NT2/D1 (cell line): Measurements from ENCODE around the gene ARMH1.

Source experiments
- DNase-seq: peaks from one replicate; pipeline ENCODE4 v3.0.0-alpha.2; 2011; ENCODE audit warnings: low read depth, low spot score
- H3K27me3 ChIP-seq: 2 replicates; pipeline ENCODE4 v1.6.0; 2011; ENCODE audit warnings: mild to moderate bottlenecking; ENCODE audit not compliant: insufficient read length, insufficient read depth
- H3K36me3 ChIP-seq: 2 replicates; pipeline ENCODE4 v1.6.1; 2011; ENCODE audit warnings: mild to moderate bottlenecking, low read length, mixed read lengths; ENCODE audit not compliant: insufficient read depth, insufficient read length
- H3K4me1 ChIP-seq: 2 replicates; pipeline ENCODE4 v1.5.1; 2011; ENCODE audit not compliant: insufficient read depth, insufficient read length
- H3K4me3 ChIP-seq: 2 replicates; pipeline ENCODE4 v1.5.1; 2011; ENCODE audit warnings: low read depth; ENCODE audit not compliant: insufficient read length
- H3K9ac ChIP-seq: 2 replicates; pipeline ENCODE4 v1.6.0; 2011; ENCODE audit warnings: low read depth; ENCODE audit not compliant: insufficient read length
- H3K9me3 ChIP-seq: 2 replicates; pipeline ENCODE4 v1.5.1; 2011; ENCODE audit warnings: mild to moderate bottlenecking, low read length; ENCODE audit not compliant: insufficient read depth
- SUZ12 ChIP-seq: IDR thresholded peaks from 2 replicates; pipeline ENCODE4 v1.6.1; 2011; ENCODE audit not compliant: insufficient read length, insufficient read depth; ENCODE audit errors: extremely low read depth
- YY1 ChIP-seq: IDR thresholded peaks from 2 replicates; pipeline ENCODE4 v1.6.1; 2011; ENCODE audit not compliant: insufficient read length, insufficient read depth
- ZNF274 ChIP-seq: IDR thresholded peaks from 2 replicates; pipeline ENCODE4 v1.6.1; 2011; ENCODE audit warnings: mild to moderate bottlenecking, low read depth, low read length

Gene ARMH1

DNA sequence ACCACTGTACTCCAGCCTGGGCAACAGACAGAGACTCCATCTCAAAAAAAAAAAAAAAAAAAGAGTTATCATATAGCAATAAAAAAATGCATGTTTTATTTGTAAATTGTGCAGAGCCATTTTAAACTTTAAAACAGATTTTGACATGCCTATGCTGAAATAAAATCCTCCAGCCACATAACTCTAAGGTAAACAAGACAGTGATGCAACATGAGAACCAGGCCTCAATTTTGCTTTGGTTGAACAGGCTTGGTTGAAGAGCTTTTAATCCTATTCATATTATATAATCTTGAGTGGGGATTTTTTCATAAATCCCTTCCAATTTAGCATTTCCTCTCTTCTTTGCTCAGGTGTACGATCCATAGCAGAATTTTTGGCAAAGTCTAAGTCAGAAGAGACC is 26.1 kb downstream of the ARMH1 start:
- Histone ChIP-seq H3K9me3 (no peaks in the 10 kb centered on the region), H3K4me1 (peaks cover 3% of the 10 kb centered on the region), H3K27me3 (no peaks in the 10 kb centered on the region), H3K36me3 (no peaks in the 10 kb centered on the region), H3K9ac (no peak overlapping the region), H3K4me3 (no peak overlapping the region)
- TF ChIP-seq YY1 (no peak), ZNF274 (no peak), SUZ12 (no peak)
- DNase-seq = no peak

GRCh38 chr1:44701141-44701573 is 26.6 kb downstream of the ARMH1 start:
- Histone ChIP-seq H3K9me3 (no peaks in the 10 kb centered on the region), H3K9ac (no peak overlapping the region), H3K36me3 (no peaks in the 10 kb centered on the region), H3K27me3 (no peaks in the 10 kb centered on the region), H3K4me3 (no peak overlapping the region), H3K4me1 (peaks cover 5% of the 10 kb centered on the region)
- no peak for TF ChIP-seq YY1
- no peak for TF ChIP-seq ZNF274
- TF ChIP-seq SUZ12 = no peak
- no peak for DNase-seq

- no peak for DNase-seq
- H3K4me3 ChIP-seq = no peak overlapping the region
- H3K4me1 ChIP-seq = peaks cover 8% of the 10 kb centered on the region
- no peak for TF ChIP-seq ZNF274
- no peak for TF ChIP-seq YY1
- TF ChIP-seq SUZ12 = no peak
- H3K9ac ChIP-seq = no peak overlapping the region
- peaks cover 5% of the 10 kb centered on the region; the same call in 1 of the 2 replicates for H3K9me3 ChIP-seq
- no peaks in the 10 kb centered on the region for H3K36me3 ChIP-seq
- H3K27me3 ChIP-seq = no peaks in the 10 kb centered on the region
These were observed 31.0 kb downstream of the ARMH1 start for GRCh38 chr1:44705470-44705869.

DNA sequence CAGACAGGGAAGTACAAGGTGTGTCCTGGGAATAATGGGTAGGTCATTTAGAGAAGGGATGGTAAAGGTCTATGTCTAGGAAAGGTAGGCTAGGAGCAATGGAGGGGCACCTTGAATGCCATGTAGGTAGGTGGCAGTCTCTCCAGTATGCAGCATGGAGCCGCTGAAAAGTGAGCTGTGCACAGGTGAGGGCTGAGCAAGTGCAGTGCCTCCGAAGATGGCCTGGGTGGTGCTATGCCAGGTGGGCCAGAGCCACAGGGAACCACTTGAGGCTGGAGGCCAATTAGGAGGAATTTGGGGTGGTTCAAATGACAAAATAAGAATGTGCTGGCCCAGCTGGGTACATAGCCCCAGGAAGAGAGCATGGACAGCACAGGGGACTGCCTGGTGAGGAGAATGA is 31.4 kb downstream of the ARMH1 start:
- DNase-seq = no peak
- Histone ChIP-seq H3K4me3 (no peak overlapping the region), H3K9ac (no peak overlapping the region), H3K36me3 (no peaks in the 10 kb centered on the region), H3K4me1 (peaks cover 8% of the 10 kb centered on the region), H3K27me3 (no peaks in the 10 kb centered on the region), H3K9me3 (peaks cover 5% of the 10 kb centered on the region; the same call in 1 of the 2 replicates)
- TF ChIP-seq ZNF274 = no peak
- TF ChIP-seq YY1 = no peak
- TF ChIP-seq SUZ12 = no peak

DNA sequence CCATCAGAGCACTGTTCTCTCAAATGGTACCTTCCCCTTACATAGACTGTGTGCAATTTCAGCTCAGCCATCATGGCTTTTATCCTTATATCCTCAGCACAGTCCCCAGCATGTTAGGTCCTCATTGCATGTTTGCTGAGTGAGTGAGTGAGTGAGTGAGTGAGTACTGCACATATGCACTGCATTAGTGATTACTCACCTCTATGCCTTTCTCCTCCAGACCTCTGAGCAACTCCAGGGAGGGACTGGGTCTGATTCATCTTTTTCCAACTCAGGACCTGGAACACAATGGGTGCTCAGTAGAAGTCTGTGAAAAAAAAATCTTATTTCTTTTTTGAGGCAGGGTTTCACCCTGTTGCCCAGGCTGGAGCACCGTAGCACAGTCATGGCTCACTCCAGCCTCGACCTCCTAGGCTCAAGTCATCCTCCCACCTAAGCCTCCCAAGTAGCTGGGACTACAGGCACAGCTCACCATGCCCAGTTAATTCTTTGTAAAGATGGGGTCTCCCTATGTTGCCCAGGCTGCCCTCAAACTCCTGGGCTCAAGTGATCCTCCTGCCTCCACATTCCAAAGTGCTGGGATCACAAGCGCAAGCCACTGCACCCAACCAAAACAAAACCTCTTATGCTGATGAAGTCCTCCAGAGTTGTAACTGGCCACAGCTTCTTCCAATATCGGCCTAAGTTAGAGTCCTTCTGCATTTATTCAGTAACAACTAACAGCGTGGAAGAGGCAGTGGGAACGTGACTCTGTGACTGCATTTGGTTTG is 32.8 kb downstream of the ARMH1 start:
- Histone ChIP-seq H3K9me3 (peaks cover 5% of the 10 kb centered on the region; the same call in 1 of the 2 replicates), H3K9ac (no peak overlapping the region), H3K27me3 (no peaks in the 10 kb centered on the region), H3K36me3 (no peaks in the 10 kb centered on the region), H3K4me1 (peaks cover 8% of the 10 kb centered on the region), H3K4me3 (no peak overlapping the region)
- no peak for DNase-seq
- TF ChIP-seq YY1 (no peak), ZNF274 (no peak), SUZ12 (no peak)

DNA sequence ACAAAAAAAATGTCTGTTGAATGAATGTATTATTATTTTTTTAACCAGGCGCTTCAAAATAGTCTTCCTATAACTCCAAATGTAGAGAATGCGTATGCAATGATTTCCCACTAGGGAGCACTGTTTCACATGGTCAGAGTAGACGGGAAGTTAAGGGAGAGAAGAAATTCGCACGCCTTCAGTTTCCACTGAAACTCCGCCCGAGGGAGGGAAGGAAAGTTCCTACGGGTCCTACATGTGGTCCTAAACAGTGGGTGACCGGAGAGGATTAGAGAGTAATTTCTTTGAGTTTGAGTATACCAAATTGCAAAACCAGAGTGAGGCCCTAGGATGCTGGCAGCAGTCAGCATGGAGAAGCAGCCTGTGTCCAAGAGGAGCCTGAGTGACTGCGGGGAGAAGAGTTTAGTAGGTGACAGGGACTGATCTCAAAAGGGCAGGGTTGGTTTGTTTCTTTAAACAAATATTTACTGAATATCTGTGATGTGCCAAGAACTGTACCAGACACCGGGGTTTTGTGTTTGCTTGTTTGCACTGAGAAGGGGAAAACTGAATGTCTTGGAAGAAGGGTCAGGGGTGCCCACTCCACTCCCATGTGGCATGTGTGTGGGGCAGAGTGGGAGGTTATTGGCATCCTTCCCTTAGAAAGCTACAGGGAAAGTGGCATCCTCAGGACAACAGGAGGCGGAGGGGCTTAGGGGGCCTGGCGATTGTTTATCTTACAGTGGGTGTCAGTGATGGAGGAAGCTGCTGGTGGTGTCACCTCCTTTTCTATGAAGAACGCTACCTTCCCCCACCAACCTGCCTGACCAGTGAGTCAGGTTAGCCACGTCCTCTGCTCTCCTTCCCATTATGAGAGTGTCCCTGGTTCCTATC is 33.7 kb downstream of the ARMH1 start:
- no peak overlapping the region for H3K4me3 ChIP-seq
- peaks cover 8% of the 10 kb centered on the region for H3K4me1 ChIP-seq
- peaks cover 5% of the 10 kb centered on the region; the same call in 1 of the 2 replicates for H3K9me3 ChIP-seq
- no peak for DNase-seq
- H3K27me3 ChIP-seq = no peaks in the 10 kb centered on the region
- TF ChIP-seq ZNF274 (no peak), YY1 (no peak), SUZ12 (no peak)
- no peak overlapping the region for H3K9ac ChIP-seq
- no peaks in the 10 kb centered on the region for H3K36me3 ChIP-seq

DNA sequence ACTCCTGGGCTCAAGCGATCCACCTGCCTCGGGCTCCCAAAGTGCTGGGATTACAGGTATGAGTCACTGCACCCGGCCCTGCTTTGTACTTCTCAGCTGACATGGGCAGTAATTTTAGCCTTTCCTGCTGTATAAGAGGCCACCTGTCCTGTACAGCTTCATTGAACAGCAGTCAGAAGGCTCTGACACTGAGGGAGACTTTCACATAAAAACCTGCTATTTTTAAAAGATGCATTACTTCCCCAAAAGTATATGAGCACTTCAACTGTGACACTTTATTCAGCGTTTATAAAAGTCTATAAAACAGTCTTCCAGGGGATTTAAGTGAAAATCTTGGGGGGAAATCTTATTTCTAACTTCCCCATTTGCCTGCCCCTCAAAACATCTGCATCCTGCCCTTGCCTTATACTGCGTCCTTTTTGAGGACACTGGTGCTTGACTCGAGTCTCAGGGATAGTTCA is 38.8 kb downstream of the ARMH1 start:
- no peak for DNase-seq
- Histone ChIP-seq H3K36me3 (no peaks in the 10 kb centered on the region), H3K9me3 (peaks cover 4% of the 10 kb centered on the region; the same call in 1 of the 2 replicates), H3K9ac (no peak overlapping the region), H3K27me3 (no peaks in the 10 kb centered on the region), H3K4me1 (no peaks in the 10 kb centered on the region), H3K4me3 (no peak overlapping the region)
- TF ChIP-seq ZNF274 (no peak), SUZ12 (no peak), YY1 (no peak)
